Astrocyte (in vitro differentiated cells and primary cell): ENCODE results near the gene THSD7B.

Source experiments
- CTCF ChIP-seq: IDR thresholded peaks from 2 replicates; pipeline ENCODE4 v1.5.1; 2011; ENCODE audit warnings: low read depth, mild to moderate bottlenecking, inconsistent platforms, low read length, moderate library complexity; ENCODE audit not compliant: insufficient read depth
- EZH2 ChIP-seq: IDR thresholded peaks from 2 replicates; pipeline ENCODE4 v1.6.1; 2012; ENCODE audit warnings: mild to moderate bottlenecking, low read length, inconsistent platforms; ENCODE audit not compliant: insufficient read depth

- TF ChIP-seq CTCF (no peak), EZH2 (no peak)
These were observed 327.8 kb downstream of the THSD7B start for GRCh38 chr2:137093116-137093515.
